ENCODE measurements around the gene CYSRT1.
"Not testable (repeated sequence)": the region's sequence is repeated elsewhere in the genome, so short reads cannot be mapped to it uniquely, and the experiment has no call there.

The CYSRT1 gene

DNA sequence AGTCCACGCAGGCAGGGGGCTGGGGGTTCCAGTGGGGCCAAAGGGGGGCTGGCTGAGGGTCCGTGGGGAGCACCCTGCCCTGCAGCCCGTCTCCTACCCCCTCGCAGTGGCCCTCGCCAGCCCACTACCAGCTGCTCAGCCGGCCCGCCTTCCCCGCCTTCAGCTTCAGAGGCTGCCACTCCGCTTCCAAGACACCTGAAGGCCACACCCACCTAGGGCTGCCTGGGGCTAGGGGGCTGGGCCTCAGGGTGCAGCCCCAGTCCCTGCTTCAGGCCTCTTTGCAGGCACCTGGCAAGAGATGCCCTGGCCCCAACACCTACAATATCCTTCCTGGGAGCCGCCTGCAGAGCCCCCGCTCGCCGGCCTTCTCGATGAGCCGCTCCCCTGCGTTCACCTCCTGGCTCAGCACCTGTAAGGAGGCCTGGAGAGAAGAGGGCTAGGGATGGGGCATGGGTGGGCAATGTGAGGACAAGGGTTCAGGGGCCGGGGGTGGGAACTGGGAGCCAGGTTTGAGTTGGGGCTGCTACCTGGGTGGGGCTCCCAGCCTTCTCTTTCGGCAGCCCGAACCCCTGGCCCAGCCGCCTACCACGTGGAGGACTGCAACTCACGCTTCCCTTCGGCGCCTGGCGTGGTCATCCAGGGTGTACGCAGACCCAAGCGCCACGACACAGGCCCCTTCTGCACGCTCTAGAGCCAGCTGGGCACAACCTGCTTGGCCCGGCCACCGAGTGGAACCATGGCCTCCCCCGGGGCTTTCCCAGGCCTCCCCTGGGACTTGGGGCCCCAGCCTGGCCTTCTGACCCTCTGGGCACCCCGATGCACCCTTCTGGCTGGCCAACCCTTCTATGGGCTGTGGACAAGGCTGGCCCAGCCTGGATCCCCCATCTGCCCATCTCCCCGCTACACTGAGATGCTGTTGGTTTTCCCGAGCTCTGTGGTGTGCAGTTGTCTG, 27.9 kb downstream of the CYSRT1 start:
- no peak for DNase-seq (ENCODE audit: low spot score)

DNA sequence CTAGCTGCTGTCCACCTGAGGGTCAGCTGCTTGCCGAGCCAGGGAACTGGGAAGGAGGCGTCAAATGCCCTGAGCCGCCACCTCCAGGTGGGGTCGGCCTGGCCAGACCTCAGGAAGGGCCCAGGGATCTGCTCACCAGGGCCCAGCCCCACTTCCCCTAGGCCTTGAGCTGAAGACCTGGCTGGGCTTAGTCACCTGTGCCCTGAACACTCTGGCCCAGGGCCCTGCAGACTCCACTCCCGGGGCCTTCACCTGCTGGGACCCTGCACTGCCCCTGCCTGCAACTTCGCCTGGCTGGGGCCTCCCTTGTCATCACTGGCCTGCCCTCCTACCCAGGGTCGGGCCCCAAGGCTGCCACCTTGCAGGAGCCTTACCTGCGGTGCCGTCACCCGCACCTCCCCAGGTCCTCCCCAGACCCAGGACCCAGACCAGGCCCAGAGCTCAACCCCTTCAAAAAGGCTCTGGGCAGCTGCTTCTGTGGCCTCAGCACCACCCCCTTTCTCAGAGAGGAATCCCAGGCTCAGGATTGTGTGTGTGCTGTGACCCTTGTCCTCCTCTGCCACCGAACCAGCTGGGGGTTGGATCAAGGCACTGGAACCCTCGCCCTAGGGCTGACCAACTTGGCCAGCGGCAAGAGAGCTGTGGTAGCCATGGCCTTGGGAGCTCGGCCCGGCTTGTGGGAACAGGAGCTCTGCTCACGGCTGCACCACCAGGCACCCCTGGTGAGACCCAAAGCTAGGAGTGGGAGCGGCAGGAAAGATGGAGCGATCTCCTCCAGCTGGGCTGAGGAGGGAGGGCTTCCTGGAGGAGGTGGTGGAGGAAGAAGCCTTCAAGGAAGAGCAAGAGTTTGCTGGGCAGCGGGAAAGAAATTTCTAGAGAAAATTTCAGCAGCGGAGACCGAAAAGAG, 29.0 kb downstream of the CYSRT1 start:
- DNase-seq (ENCODE audit: low spot score): no peak

DNA sequence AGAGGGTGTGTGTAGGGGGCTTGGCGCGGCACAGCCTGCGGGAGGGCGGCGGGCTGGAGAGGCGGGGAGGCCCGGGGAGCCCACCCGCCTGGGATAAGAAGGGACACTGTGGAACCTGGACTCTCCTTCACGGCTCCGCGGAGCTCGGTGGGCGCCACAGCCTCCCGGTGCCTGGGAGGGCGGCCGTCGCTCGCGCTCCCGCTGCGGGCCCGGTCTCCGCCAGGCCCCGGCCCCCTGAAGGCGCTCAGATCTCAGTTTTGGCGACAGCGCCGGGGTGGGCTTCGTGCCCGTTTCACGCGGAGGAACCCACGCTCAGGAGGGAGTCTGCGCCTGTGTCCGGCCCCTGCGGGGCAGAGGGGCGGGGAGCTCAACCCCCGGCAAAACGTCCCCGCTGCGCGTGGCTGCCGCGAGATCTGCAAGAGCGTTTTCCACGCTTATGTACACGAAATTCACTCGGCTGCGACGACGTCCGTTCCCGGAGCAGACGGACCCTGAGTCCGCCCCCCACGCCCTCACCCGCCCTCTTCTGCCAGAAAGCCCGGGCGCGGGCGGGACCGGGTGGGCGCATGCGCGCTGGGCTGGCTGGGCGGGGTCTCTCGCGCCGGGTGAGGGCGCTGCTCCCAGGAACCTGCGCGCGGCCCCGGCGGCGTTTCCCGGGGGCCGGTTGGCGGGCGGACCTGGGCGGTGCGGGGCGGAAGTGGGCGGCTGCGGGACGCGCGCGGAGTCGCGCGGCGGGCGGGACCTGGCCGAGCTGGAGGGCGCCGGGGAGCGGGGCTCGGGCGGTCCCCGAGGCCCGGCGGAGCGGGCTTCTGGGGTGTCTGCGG, 29.9 kb downstream of the CYSRT1 start, which contains the start of gene NELFB:
Gene NELFB, plus strand, starts transcription at position 704 of the 824 bp plus-strand sequence.
- DNase-seq (ENCODE audit: low spot score): peak; percentile 80

DNA sequence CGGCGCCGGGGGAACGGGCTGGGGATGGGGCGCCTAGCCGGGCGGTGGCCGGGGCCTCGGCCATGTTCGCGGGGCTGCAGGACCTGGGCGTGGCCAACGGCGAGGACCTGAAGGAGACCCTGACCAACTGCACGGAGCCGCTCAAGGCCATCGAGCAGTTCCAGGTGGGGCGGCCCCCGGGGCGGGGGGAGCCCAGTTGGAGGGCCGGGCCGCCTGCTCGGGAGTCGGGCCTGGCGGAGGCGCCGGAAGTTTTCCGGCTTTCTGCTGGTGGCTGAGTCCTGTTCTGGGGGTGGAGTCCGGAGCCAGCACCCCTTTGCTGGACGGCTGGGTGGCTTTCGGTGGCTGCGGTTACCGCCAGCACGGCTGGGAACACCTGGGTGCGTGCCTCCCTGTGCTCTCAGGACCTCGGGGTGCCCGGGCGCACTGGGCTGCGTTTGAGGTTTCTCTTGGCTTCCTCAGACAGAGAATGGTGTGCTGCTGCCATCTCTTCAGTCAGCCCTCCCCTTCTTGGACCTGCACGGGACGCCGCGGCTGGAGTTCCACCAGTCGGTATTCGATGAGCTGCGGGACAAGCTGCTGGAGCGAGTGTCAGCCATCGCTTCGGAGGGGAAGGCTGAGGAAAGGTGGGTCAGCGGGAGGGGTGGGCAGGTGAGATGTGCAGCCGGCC, 30.6 kb downstream of the CYSRT1 start:
- DNase-seq (ENCODE audit: low spot score): no peak

DNA sequence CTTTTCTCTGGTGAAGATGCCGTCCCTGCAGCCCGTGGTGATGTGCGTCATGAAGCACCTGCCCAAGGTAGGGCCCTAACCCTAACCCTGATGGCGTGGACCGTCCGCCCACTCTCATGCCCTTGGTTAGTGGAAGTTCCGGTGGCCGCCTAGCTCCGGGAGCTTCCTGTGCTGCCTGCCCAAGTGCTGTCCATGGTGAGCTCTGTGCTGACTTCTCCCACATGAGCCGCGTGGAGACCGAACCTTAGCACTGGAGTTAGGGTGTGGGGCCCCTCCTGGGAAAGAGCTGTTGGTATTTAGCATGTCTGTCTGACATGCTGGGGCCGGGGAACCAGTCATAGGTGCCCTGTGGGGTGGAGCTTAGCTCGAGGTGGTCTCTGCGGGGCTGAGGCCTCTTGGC, 31.4 kb downstream of the CYSRT1 start:
- DNase-seq (ENCODE audit: low spot score): no peak

DNA sequence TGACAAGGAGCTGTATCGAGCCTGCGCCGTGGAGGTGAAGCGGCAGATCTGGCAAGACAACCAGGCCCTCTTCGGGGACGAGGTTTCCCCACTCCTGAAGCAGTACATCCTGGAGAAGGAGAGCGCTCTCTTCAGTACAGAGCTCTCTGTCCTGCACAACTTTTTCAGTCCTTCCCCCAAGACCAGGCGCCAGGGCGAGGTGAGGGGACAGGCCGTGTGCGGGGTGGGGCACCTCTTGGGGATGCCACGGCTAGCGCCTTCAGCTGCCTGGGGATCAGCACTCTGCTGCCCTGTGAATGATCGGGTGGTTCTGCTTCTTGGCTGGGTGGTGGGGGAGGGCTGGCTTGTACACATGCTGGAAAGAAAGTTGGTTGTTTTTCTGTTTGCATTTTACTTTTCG, 31.9 kb downstream of the CYSRT1 start:
- no peak for DNase-seq (ENCODE audit: low spot score)

DNA sequence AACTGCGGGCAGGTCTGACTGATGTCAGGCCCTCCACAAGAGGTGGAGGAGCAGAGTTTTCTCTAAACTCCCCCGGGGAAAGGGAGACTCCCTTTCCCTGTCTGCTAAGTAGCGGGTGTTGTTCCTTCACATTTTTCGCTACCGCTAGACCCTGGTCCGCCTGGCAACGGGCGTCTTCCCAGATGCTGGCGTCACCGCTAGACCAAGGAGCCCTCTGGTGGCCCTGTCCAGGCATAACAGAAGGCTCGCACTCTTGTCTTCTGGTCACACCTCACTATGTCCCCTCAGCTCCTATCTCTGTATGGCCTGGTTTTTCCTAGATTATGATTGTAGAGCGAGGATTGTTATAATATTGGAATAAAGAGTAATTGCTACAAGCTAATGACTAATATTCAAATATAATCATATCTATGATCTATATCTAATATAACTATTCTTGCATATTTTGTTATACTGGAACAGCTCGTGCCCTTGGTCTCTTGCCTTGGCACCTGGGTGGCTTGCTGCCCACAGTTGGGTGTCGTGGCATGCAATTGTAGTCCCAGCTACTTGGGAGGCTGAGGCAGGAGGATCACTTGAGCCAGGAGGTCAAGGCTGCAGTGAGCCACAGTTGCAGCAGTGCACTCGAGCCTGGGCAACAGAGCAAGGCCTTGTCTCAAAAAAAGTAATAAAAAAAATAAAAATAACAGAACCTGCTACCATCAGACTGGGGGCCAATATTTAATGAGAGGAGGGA, 37.4 kb downstream of the CYSRT1 start:
- DNase-seq (ENCODE audit: low spot score): not testable (repeated sequence)

DNA sequence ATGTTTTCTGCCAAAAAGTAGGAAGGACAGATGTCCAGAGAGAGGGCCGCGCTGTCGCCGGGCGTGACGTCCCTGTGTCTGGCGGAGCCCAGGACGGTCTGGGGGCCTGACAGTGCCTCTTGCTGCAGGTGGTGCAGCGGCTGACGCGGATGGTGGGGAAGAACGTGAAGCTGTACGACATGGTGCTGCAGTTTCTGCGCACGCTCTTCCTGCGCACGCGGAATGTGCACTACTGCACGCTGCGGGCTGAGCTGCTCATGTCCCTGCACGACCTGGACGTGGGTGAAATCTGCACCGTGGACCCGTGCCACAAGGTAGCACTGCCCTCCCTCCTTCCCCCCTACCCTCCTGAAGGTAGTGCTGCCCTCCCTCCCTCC, 37.9 kb downstream of the CYSRT1 start:
- DNase-seq (ENCODE audit: low spot score): no peak

DNA sequence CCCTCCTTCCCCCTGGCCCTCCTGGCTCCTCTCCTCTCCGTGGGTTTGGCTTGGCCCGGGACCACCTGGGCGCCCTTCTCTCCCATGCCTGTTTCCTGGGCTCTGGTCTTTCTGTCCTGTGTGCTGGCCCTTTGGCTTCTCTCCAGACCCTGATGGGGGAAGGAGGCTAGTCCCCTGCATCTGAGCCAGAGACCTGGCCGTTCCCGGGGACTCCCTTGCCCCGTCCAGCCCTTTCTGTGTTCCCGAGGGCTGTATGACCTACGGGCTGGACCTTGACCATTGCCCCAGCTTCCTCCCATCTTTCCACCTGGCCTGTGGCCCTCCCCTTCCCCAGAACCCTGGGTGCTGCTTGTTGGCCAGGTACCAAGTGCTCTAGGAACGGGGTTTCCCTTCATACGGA, 38.5 kb downstream of the CYSRT1 start:
- DNase-seq (ENCODE audit: low spot score): no peak

DNA sequence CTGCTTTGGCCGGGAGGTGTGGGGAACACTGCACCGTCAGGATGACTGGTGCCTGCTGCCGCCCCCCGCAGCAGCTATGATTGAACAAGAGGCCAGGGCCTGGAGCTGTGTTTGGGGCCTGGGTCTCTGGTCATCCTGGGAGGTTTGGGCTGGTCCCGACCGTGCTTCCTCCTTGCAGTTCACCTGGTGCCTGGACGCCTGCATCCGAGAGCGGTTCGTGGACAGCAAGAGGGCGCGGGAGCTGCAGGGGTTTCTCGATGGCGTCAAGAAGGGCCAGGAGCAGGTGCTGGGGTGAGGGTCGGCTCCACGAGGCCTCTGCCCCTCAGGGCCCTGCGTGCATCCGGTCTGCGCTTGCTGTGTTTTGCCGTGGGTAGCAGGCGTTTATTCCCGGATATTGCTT, 39.1 kb downstream of the CYSRT1 start:
- no peak for DNase-seq (ENCODE audit: low spot score)

DNA sequence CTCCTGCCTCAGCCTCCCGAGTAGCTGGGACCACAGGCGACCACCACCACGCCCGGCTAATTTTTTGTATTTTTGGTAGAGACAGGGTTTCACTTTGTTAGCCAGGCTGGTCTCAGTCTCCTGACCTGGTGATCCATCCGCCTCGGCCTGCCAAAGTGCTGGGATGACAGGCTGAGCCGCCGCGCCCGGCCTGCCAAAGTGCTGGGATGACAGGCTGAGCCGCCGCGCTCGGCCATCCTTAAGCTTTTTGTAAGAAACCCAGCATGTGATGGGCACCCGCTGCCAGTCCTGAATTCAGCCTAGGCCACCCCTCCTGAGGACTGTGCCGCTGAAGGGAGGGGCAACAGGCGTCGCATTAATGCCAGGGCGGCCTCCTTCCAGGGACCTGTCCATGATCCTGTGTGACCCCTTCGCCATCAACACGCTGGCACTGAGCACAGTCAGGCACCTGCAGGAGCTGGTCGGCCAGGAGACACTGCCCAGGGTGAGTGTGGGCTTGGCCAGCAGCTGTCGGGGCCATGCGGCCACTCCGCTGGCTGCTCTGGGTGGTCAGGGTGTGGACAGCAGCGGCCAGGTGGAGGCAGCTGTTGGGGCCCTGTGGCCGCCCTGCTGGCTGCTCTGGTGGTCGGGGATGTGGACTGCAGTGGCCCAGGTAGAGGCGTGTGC, 40.7 kb downstream of the CYSRT1 start:
- DNase-seq (ENCODE audit: low spot score): no peak

DNA sequence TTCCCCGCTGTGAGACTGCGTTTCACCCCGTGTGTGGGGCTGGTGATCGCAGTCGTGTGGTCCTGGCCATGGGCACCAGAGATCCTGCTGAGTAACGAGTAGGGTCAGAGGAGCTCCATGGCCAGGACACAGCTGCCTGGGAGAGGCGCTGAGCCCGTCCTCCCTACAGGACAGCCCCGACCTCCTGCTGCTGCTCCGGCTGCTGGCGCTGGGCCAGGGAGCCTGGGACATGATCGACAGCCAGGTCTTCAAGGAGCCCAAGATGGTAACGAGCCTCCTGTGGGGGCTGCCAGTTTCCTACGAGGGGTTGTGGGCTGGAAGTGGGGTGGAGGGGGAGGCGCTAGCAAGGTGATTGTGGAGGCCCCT, 41.2 kb downstream of the CYSRT1 start:
- no peak for DNase-seq (ENCODE audit: low spot score)

DNA sequence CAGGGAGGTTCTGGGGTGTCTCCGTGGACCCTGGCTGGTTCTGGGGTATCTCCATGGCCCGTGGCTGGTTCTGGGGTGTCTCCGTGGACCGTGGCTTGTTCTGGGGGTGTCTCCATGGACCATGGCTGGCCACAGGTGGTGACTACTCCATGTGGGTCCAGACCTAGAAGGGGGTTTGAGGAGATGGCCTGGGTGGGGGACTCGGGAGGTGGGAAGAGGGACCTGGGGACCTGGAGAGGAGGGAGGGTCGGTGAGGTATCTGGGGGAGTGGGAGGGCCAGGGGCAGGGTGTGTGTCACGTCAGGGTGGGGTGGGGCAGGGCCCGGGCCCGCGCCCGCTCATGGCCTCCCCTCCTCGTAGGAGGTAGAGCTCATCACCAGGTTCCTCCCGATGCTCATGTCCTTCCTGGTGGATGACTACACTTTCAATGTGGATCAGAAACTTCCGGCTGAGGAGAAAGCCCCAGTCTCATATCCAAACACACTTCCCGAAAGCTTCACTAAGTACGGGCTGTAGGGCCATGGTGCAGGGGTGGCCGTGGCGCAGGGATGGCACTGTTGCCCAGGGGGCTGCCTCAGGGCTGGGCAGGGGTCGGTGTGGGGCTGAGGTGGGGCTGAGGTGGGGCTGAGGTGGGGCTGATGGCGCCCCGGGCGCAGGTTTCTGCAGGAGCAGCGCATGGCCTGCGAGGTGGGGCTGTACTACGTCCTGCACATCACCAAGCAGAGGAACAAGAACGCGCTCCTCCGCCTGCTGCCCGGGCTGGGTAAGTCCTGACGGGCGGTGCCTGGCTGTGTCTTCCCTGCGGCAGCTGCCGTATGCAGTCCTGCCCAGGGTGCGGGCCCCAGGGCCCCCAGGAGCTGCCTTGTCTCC, 41.8 kb downstream of the CYSRT1 start:
- no peak for DNase-seq (ENCODE audit: low spot score)

DNA sequence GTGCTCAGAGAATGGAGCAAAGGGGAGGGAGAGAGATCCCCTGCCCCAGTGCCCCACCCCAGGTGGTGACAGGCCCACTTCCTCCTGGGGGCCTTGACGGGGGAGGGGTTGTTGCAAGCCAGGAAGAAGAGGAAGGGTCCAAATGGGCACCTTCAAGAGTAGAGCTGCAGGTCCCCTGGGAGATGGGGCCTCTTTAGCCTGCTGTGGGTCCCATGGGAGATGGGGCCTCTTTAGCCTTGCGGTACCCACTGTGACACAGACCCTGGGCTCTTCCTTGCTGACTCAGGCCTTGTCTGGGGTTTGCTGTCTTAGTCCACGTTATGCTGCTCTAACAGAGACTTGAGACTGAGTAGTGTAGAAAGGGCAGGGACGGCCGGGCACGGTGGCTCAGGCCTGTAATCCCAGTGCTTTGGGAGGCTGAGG, 43.0 kb downstream of the CYSRT1 start:
- no peak for DNase-seq (ENCODE audit: low spot score)

DNA sequence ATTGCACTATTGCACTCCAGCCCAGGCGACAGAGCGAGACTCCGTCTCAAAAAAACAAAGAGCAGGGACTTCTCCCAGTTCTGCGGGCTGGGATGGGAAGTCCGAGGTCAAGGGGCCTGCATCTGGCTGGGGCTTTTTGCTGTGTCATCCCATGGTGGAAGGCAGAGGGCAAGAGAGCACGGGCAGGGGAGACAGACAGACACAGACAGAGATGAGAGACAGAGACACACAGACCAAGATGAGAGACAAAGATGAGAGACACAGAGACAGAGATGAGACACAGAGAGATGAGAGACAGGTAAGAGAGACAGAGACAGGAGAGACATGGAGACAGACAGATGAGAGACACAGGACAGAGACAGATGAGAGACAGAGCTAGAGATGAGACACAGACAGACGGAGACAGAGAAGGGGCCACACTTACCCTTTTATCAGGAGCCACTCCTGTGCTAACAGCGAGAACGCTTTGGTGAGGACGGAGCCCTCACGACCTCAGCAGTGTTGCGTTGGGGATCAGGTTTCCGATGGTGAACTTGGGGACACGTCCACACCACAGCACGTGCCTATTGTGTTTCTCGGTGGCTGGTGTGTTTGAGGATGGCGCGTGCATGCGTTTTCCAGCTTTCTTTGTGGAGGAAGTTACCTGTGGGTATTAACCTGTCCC, 43.7 kb downstream of the CYSRT1 start:
- DNase-seq (ENCODE audit: low spot score): peak; percentile 75

DNA sequence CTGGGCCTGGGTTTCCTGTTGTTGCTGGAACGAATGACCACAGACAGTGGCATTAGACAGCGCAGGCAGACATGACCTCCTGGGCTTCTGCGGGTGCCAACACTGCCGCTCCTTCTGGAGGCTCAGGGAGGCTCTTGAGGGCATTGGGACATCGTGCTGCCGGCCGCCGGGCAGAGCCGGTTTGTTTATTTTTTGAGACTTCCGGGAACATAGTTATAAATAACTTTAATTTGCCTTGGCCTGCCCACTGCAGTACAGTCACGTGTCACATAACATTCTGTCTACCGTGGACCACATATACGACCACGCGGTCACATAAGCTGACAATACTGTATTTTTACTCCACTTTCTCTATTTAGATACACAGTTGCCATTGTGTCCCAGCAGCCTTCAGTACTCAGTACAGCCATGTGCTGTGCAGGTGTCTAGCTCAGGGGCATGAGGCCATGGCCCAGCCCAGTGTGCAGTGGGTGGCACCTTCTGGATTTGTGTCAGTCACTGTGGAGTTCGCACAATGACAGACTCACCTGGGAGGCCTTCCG, 44.3 kb downstream of the CYSRT1 start:
- no peak for DNase-seq (ENCODE audit: low spot score)

DNA sequence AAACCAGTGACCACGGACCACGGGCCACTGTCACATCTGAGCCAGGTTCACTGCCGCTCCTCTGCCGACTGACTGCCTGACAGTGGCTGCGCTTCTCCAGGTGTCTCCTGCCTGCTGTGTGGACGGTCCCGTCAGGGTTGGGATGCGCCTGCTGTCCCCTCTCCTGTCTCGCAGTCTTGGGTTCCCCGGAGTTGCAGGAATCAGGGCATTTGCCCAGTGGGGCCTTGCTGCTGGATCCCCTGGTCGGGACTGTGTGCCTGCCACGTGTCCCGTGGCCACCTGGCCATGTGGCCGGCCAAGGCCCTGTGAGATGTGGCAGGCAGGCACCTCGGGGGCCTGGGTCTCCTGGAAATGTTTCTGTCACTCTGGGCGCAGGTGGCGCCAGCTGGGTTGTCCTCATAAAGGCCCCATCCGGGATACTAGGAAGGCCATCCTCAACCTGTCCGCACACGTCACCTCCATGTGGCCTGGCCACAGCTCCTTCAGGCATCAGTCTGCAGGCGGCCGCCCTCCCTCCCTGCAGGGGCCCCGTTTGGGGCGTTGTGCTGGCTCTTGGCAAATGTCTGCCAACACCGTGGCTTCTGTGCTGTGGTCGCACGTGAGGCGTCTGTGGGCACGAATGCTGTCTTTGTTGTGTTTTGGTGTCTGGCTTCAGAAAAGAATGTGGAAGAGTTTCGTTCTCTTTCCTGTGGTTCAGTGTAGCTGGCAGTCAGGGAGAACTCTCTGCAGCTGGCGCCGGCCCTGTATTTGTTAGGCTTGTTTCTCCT, 46.1 kb downstream of the CYSRT1 start:
- no peak for DNase-seq (ENCODE audit: low spot score)

DNA sequence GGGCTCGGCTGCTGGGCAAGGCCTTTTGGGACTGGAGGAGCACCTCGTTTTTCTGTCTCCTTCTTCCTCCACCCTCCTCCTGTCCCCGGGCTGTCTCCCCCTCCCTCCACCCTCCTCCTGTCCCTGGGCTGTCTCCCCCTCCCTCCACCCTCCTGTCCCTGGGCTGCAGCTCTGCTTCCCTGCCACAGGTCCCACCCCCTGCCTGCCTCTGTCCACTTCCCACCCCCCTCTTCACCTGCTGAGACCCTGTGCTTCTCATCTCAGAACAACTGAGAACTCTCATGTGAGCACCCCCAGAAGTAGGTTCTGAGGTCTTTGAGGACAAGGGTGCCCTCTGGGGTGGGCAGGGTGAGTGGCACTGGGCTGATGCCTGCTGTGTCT, 46.7 kb downstream of the CYSRT1 start:
- DNase-seq (ENCODE audit: low spot score): no peak
